ENCODE measurements around the gene HAT1.

The HAT1 gene

GRCh38 chr2:172000696-172001361 is 78.6 kb downstream of the HAT1 start:
- peak overlapping the region; percentile 98 for H3K4me3 ChIP-seq (replicated peaks; ENCODE audit: low read depth, low read length)
- DNase-seq (ENCODE audit: low read depth) = no peak
- TF ChIP-seq CTCF (IDR thresholded peaks at IDR 0.05; ENCODE audit: low read length, missing control alignments) = no peak

- no peak for TF ChIP-seq CTCF (IDR thresholded peaks at IDR 0.05; ENCODE audit: low read length, missing control alignments)
- no peak for DNase-seq (ENCODE audit: low read depth)
- no peak overlapping the region for H3K4me3 ChIP-seq (replicated peaks; ENCODE audit: low read depth, low read length)
These were observed 85.1 kb downstream of the HAT1 start for GRCh38 chr2:172007372-172007771.

- no peak overlapping the region for H3K4me3 ChIP-seq (replicated peaks; ENCODE audit: low read depth, low read length)
- no peak for DNase-seq (ENCODE audit: low read depth)
- no peak for TF ChIP-seq CTCF (IDR thresholded peaks at IDR 0.05; ENCODE audit: low read length, missing control alignments)
These were observed 87.6 kb downstream of the HAT1 start for GRCh38 chr2:172009823-172010222.

- no peak for DNase-seq (ENCODE audit: low read depth)
- no peak for TF ChIP-seq CTCF (IDR thresholded peaks at IDR 0.05; ENCODE audit: low read length, missing control alignments)
- H3K4me3 ChIP-seq (replicated peaks; ENCODE audit: low read depth, low read length) = no peak overlapping the region
These were observed 89.7 kb downstream of the HAT1 start for GRCh38 chr2:172011812-172012575.

GRCh38 chr2:172012677-172013391 is 90.6 kb downstream of the HAT1 start:
- no peak for DNase-seq (ENCODE audit: low read depth)
- no peak overlapping the region for H3K4me3 ChIP-seq (replicated peaks; ENCODE audit: low read depth, low read length)
- no peak for TF ChIP-seq CTCF (IDR thresholded peaks at IDR 0.05; ENCODE audit: low read length, missing control alignments)

- TF ChIP-seq CTCF (IDR thresholded peaks at IDR 0.05; ENCODE audit: low read length, missing control alignments) = no peak
- H3K4me3 ChIP-seq (replicated peaks; ENCODE audit: low read depth, low read length) = no peak overlapping the region
- no peak for DNase-seq (ENCODE audit: low read depth)
These were observed 91.1 kb downstream of the HAT1 start for GRCh38 chr2:172013396-172013795.
